Mononuclear cell (primary cell): ENCODE measurements around the gene ETDC. TPM values are rescaled to one million over a fixed set of nuclear protein-coding genes. Genes with fewer than 3 reads are reported as not detected.
"Not testable (repeated sequence)": the region's sequence is repeated elsewhere in the genome, so short reads cannot be mapped to it uniquely, and the experiment has no call there.

Source experiments
- H3K27me3 ChIP-seq: 2 replicates; pipeline ENCODE4 v1.6.0; 2011; ENCODE audit warnings: low read length, control low read depth; ENCODE audit not compliant: insufficient read depth
- H3K4me1 ChIP-seq: 2 replicates; pipeline ENCODE4 v1.5.1; 2011; ENCODE audit warnings: mild to moderate bottlenecking, low read length, control low read depth; ENCODE audit not compliant: insufficient read depth
- H3K4me3 ChIP-seq: 2 replicates; pipeline ENCODE4 v1.5.1; 2011; ENCODE audit warnings: mild to moderate bottlenecking, low read length, moderate library complexity
- H3K9me3 ChIP-seq: 2 replicates; pipeline ENCODE4 v1.5.1; 2011; ENCODE audit warnings: low read depth, mild to moderate bottlenecking, control low read depth, low read length
- total RNA-seq: library from RNA; depleted of rRNA; stranded (reverse); fragments of >200 nt; gene quantifications from one replicate; pipeline ENCODE4 v1.2.3, GENCODE V29; 2012

The ETDC gene
- total RNA-seq, 1 donor: not detected

- peaks cover 15% of the 10 kb centered on the region for H3K9me3 ChIP-seq
- H3K4me1 ChIP-seq, H3K27me3 ChIP-seq, H3K4me3 ChIP-seq: not testable (repeated sequence)
Measured at GRCh38 chrX:135325036-135325818, 15.9 kb downstream of the ETDC start.

DNA sequence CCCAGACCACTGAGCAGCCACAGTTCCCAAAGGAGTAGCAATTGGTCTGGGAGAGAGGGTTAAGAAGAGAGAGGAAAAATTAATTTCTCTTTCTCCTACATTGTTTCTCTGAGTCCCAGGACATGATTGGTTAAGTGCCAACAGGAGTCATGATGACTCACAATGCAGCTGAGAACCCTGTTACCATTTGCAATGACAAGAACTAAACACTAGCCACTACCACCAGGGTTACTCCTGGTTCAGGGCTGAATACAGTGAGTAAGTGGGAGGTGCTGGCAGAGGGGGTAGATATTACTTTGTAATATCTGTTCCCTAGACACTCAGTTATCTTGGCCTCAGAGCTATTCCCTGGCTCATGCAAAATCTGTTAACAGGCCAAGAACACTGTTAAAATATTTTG, 18.0 kb downstream of the ETDC start:
- H3K9me3 ChIP-seq: peaks cover 8% of the 10 kb centered on the region
- no peak overlapping the region for H3K4me3 ChIP-seq
- no peaks in the 10 kb centered on the region for H3K27me3 ChIP-seq
- no peaks in the 10 kb centered on the region for H3K4me1 ChIP-seq

DNA sequence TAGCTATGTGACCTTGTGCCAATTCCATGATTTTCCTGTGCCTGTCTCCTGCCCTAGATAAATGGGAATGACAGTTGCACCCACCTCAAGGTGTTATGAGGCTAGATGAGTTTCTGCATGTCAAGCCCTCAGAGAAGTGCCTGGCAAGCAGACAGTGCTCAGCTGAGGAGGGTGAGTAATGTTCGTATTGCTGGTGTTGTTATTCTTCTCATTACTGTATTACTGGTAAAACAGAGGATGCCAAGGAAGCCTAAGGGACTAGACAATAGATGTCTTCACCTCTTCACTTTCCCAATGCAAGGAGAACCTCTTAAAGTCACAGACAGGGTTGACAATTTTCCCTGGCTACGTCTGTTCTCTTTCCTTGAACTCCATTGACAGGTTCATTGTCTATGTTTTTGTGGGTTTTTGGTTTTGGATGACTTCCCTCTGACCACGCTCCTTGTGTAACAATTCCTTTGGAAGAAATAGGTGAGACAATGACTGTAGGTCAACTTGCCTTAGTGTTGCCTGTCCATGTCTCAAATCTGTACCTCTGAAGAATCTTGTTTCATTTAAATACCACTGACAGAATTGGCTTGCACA, 19.2 kb downstream of the ETDC start:
- Histone ChIP-seq H3K4me1 (no peaks in the 10 kb centered on the region), H3K4me3 (no peak overlapping the region), H3K27me3 (no peaks in the 10 kb centered on the region)

DNA sequence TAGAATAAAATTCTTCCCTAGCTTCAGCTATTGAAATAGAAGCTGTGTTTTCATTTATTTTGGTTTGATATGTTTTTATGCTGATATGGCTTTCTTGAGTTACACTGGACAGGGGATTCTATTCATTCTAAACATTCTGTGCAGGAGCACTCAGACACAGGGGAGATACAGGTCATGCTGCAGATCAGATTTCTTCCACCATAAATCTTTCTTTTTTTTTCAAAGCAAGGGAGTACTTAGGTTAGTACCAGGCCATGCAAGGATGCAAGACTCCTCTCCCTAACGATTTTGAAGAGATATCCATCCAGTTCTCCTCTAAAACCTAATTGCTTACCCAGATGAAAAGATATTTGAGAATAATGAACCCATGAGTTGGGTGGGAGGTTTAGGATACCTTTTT, 21.4 kb downstream of the ETDC start:
- Histone ChIP-seq H3K4me3 (no peak overlapping the region), H3K4me1 (no peaks in the 10 kb centered on the region), H3K9me3 (no peaks in the 10 kb centered on the region), H3K27me3 (no peaks in the 10 kb centered on the region)

More for the DNA sequence above, 19.2 kb downstream of the ETDC start:
- no peaks in the 10 kb centered on the region for H3K9me3 ChIP-seq

GRCh38 chrX:135331525-135331924, 22.2 kb downstream of the ETDC start:
- H3K9me3 ChIP-seq: no peaks in the 10 kb centered on the region
- H3K4me3 ChIP-seq: no peak overlapping the region
- H3K27me3 ChIP-seq: no peaks in the 10 kb centered on the region
- H3K4me1 ChIP-seq: no peaks in the 10 kb centered on the region

DNA sequence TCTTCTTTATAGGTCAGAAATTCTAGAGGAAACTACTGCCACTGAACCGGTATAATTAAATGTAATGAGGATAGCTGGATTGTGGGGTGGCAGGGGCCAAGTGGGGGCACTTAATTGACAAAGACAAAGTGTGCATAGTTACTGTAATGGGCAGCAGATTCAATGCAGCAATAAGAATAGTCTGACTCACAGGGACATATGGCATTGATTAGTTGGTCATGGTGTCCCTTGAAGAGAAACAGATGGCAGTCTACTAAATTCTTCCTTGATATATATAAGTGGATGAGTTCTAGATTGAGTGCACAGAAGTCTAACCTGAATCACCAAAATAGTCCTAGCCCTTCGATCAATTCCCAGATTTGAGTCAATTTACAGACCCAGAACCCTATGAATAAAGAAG, 31.6 kb downstream of the ETDC start:
- Histone ChIP-seq H3K9me3 (no peaks in the 10 kb centered on the region), H3K4me3 (no peak overlapping the region), H3K4me1 (peaks cover 52% of the 10 kb centered on the region), H3K27me3 (no peaks in the 10 kb centered on the region)

DNA sequence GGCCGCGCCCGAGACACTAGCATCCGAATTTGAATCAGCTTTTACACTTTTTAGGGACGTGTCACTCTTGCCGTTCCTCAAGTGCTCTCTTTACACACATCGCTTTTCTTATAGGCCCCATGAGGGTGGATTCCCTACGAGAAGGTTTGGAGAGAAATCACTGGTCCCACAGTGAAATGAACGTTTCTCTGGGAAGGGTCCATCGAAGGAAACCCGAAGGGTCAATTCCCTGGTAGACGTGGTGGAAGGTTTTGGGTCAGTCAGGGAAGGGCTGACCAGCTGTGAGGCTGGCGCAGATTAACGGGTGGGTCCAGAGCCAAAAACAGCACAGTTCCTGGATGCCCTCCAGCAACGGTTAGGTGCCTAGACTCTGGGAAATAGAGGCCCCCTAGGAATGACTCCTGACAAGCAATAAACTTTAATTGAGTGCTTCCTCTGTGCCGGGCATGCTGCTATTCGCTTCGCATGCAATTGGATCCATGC, 35.9 kb downstream of the ETDC start:
- Histone ChIP-seq H3K4me1 (peaks cover 53% of the 10 kb centered on the region), H3K9me3 (no peaks in the 10 kb centered on the region)

GRCh38 chrX:135346975-135347374, 37.7 kb downstream of the ETDC start:
- peaks cover 35% of the 10 kb centered on the region for H3K4me1 ChIP-seq
- H3K9me3 ChIP-seq: no peaks in the 10 kb centered on the region
- no peaks in the 10 kb centered on the region for H3K27me3 ChIP-seq
- H3K4me3 ChIP-seq: no peak overlapping the region

More for the DNA sequence above, 35.9 kb downstream of the ETDC start:
- peak overlapping the region; percentile 75 for H3K4me3 ChIP-seq
- H3K27me3 ChIP-seq: no peaks in the 10 kb centered on the region

GRCh38 chrX:135347381-135348016, 38.2 kb downstream of the ETDC start:
- no peak overlapping the region for H3K4me3 ChIP-seq
- no peaks in the 10 kb centered on the region for H3K9me3 ChIP-seq
- H3K27me3 ChIP-seq: no peaks in the 10 kb centered on the region
- peaks cover 29% of the 10 kb centered on the region for H3K4me1 ChIP-seq

- Histone ChIP-seq H3K9me3 (no peaks in the 10 kb centered on the region), H3K27me3 (no peaks in the 10 kb centered on the region), H3K4me1 (no peaks in the 10 kb centered on the region)
Measured at GRCh38 chrX:135354288-135354687, 45.0 kb downstream of the ETDC start.

More at GRCh38 chrX:135354288-135354687, 45.0 kb downstream of the ETDC start:
- no peak overlapping the region for H3K4me3 ChIP-seq

Other genes with a start within 250 kb of the ETDC start
- 0.31 TPM for gene SMIM10L2B, start 210.8 kb upstream of the ETDC start, total RNA-seq
- gene ETDB, start 189.0 kb upstream of the ETDC start, total RNA-seq: not detected
- gene CT55, start 138.1 kb upstream of the ETDC start, total RNA-seq: not detected
- gene ETDA, start 57.4 kb upstream of the ETDC start, total RNA-seq: not detected
- gene ZNF75D, start 34.6 kb downstream of the ETDC start, total RNA-seq: 6.0 TPM
- gene ZNF449, start 35.3 kb downstream of the ETDC start, total RNA-seq: 2.2 TPM
- 0.31 TPM for gene SMIM10L2A, start 112.5 kb downstream of the ETDC start, total RNA-seq
- gene INTS6L, start 211.2 kb downstream of the ETDC start, total RNA-seq: 20.8 TPM